ENCODE measurements around the gene ITGB4. TPM values are rescaled to one million over a fixed set of nuclear protein-coding genes. Genes with fewer than 3 reads are reported as not detected.

The ITGB4 gene
- total RNA-seq, 6 experiments from 2014 or later, result 0.92 to 4.1 (median 2.0) TPM

DNA sequence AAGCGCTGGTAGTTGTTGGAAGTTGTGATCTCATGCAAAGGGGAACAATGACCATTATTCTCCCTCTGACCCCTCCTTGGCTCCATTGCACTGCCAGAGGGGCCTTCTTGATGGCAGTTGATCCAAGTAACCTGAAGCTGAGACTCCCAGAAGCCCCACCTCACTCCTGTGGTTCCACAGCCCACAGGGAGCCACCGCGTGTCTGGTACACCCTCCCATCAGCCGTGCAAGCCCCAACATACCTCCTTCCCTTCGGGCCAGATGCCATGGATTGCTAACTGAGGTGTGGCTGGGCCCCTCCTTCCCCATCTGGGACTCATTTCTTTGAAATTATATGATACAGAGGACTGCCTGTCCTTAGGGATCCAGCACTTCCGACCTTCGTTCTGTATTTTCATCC is 36.3 kb upstream of the ITGB4 start:
- ATAC-seq (peak in 2 of 4 donors; percentile 20 to 24), DNase-seq (no peak)
- H3K4me3 ChIP-seq, result no peak overlapping the region
- no peaks in the 10 kb centered on the region for H3K27me3 ChIP-seq
- intact Hi-C loops (cut with DNase I), result no loop called here
- H3K9me3 ChIP-seq, result no peaks in the 10 kb centered on the region
- peaks cover 0 to 6% (median 0%) of the 10 kb centered on the region in 4 donors for H3K36me3 ChIP-seq
- no peak overlapping the region for H3K27ac ChIP-seq
- WGBS (ENCODE audit: insufficient coverage, low coverage, low lambda C conversion rate, missing lambda C conversion rate), result no CpG with 5 or more reads among the region's 7 CpGs
- H3K4me1 ChIP-seq, result peaks cover 0 to 1% (median 0%) of the 10 kb centered on the region in 4 donors
- TF ChIP-seq, protein P1, sequence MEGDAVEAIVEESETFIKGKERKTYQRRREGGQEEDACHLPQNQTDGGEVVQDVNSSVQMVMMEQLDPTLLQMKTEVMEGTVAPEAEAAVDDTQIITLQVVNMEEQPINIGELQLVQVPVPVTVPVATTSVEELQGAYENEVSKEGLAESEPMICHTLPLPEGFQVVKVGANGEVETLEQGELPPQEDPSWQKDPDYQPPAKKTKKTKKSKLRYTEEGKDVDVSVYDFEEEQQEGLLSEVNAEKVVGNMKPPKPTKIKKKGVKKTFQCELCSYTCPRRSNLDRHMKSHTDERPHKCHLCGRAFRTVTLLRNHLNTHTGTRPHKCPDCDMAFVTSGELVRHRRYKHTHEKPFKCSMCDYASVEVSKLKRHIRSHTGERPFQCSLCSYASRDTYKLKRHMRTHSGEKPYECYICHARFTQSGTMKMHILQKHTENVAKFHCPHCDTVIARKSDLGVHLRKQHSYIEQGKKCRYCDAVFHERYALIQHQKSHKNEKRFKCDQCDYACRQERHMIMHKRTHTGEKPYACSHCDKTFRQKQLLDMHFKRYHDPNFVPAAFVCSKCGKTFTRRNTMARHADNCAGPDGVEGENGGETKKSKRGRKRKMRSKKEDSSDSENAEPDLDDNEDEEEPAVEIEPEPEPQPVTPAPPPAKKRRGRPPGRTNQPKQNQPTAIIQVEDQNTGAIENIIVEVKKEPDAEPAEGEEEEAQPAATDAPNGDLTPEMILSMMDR (IDR thresholded peaks at IDR 0.05), result no peak
- TF ChIP-seq POLR2A (IDR thresholded peaks at IDR 0.05), result no peak

GRCh38 chr17:75685499-75685898 is 35.8 kb upstream of the ITGB4 start:
- TF ChIP-seq POLR2A (IDR thresholded peaks at IDR 0.05), result no peak
- TF ChIP-seq, protein P1 (IDR thresholded peaks at IDR 0.05), result no peak
- DNase-seq, result no peak
- no peaks in the 10 kb centered on the region for H3K27me3 ChIP-seq
- no peak overlapping the region for H3K27ac ChIP-seq
- H3K4me1 ChIP-seq, result no peaks in the 10 kb centered on the region
- intact Hi-C loops (cut with DNase I), result no loop called here
- H3K36me3 ChIP-seq, result peaks cover 0 to 6% (median 0%) of the 10 kb centered on the region in 4 donors
- H3K4me3 ChIP-seq, result no peak overlapping the region
- ATAC-seq, result no peak
- 77% methylated on average over 3 of the region's 3 CpGs for WGBS (ENCODE audit: insufficient coverage, low coverage, low lambda C conversion rate, missing lambda C conversion rate)
- H3K9me3 ChIP-seq, result no peaks in the 10 kb centered on the region

DNA sequence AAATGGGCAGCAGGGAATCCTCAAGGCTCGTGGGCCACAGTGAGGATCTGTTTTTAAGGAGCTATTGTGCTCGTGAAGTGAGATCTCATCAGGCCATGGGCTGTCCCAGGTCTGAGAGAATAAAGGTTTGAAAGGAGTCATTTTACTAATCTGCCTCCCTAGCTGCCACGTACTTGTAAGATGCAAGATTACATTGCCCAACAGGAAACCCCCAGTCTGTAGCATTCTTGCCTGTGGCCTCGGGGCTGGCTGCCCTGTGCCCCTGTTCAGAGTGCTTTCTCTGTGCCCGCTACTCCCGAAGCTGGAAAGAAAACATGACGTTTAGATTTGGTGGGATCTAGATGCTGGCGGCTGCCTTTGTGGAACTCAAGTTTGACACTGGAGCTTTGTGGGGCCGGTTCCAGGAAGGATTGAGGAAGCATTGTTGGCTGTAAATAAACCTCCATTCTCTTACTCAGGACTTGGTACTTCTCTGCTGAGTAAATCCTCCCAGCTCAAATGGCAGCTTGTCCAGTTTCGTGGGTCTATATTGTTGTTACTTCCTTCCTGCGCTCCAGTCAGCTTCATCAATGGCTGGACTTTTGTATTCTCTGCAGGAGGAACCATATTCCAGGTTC is 32.9 kb upstream of the ITGB4 start:
- ATAC-seq, result peak in 2 of 4 donors; percentile 19 to 40
- peak overlapping the region in 2 of 3 donors; percentile 18 to 28 for H3K27ac ChIP-seq

GRCh38 chr17:75689441-75689873 is 31.8 kb upstream of the ITGB4 start:
- intact Hi-C loops (cut with DNase I), result no loop called here
- Histone ChIP-seq H3K4me3 (no peak overlapping the region), H3K36me3 (peaks cover 0 to 7% (median 3%) of the 10 kb centered on the region in 4 donors), H3K9me3 (no peaks in the 10 kb centered on the region), H3K27ac (no peak overlapping the region), H3K4me1 (no peaks in the 10 kb centered on the region), H3K27me3 (no peaks in the 10 kb centered on the region)
- no peak for ATAC-seq
- TF ChIP-seq, protein P1 (IDR thresholded peaks at IDR 0.05), result no peak
- TF ChIP-seq POLR2A (IDR thresholded peaks at IDR 0.05), result no peak
- DNase-seq, result no peak
- 71% methylated on average over 5 of the region's 6 CpGs for WGBS (ENCODE audit: insufficient coverage, low coverage, low lambda C conversion rate, missing lambda C conversion rate)

More for the DNA sequence above, 32.9 kb upstream of the ITGB4 start:
- H3K36me3 ChIP-seq, result peaks cover 0 to 3% (median 2%) of the 10 kb centered on the region in 4 donors
- DNase-seq, result peak in 1 of 3 donors; percentile 42
- no peaks in the 10 kb centered on the region for H3K4me1 ChIP-seq
- H3K4me3 ChIP-seq, result no peak overlapping the region
- intact Hi-C loops (cut with DNase I), result no loop called here
- 63% methylated on average over 9 of the region's 11 CpGs for WGBS (ENCODE audit: insufficient coverage, low coverage, low lambda C conversion rate, missing lambda C conversion rate)
- TF ChIP-seq, protein P1 (IDR thresholded peaks at IDR 0.05), result no peak
- no peak for TF ChIP-seq POLR2A (IDR thresholded peaks at IDR 0.05)
- no peaks in the 10 kb centered on the region for H3K9me3 ChIP-seq
- no peaks in the 10 kb centered on the region for H3K27me3 ChIP-seq
